ENCODE data around the gene TRMT1L.
A peak's percentile ranks its signal among the peaks of the same experiment; 100 is the strongest.
"Not testable (repeated sequence)": the region's sequence is repeated elsewhere in the genome, so short reads cannot be mapped to it uniquely, and the experiment has no call there.

The TRMT1L gene, protein sequence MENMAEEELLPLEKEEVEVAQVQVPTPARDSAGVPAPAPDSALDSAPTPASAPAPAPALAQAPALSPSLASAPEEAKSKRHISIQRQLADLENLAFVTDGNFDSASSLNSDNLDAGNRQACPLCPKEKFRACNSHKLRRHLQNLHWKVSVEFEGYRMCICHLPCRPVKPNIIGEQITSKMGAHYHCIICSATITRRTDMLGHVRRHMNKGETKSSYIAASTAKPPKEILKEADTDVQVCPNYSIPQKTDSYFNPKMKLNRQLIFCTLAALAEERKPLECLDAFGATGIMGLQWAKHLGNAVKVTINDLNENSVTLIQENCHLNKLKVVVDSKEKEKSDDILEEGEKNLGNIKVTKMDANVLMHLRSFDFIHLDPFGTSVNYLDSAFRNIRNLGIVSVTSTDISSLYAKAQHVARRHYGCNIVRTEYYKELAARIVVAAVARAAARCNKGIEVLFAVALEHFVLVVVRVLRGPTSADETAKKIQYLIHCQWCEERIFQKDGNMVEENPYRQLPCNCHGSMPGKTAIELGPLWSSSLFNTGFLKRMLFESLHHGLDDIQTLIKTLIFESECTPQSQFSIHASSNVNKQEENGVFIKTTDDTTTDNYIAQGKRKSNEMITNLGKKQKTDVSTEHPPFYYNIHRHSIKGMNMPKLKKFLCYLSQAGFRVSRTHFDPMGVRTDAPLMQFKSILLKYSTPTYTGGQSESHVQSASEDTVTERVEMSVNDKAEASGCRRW

DNA sequence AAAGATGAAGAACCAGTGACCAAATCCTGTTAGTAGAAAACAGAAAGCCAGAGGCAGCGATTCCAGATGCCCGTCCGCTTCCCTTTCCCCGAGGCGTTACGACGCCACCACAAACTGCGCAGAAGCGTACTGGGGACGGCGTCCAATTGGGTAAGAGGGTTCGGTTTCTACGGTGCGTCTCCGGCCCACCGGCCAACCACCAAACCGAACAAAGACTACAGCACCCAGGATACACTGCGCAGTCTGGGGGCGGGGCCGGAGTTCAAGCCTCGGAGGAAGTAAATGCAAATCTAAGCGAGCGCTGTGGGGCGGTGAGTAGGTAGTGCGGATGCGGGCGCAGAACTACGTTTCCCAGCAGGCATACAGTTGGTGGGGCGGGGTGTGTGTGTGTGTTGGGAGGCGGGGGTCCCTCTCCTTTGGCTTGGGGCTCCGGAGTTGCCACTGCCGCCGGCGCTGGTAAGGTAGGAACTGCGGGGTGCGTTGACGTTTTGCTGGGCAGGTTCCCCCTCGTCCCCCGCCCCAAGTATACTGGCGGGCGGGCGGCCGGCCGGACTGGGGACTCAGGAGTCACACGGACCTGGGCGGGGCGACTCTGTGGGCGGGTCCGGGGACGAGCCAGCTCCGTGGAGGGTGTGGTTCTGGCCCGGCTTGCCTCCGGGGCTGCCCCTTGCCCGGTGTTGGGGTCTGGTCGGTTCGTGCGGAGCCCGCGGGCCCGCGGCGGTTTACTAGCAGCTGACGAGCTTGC, at the start of gene TRMT1L, which contains the start of gene SWT1:
TRMT1L (minus strand) TSS at position 100 of the 745 bp plus-strand sequence. CDS start 241 bp downstream, outside the sequence.
SWT1 (plus strand) TSS at position 314 of the 745 bp plus-strand sequence. CDS start 3,675 bp downstream, outside the sequence.
- peak; percentile 98 for DNase-seq

DNA sequence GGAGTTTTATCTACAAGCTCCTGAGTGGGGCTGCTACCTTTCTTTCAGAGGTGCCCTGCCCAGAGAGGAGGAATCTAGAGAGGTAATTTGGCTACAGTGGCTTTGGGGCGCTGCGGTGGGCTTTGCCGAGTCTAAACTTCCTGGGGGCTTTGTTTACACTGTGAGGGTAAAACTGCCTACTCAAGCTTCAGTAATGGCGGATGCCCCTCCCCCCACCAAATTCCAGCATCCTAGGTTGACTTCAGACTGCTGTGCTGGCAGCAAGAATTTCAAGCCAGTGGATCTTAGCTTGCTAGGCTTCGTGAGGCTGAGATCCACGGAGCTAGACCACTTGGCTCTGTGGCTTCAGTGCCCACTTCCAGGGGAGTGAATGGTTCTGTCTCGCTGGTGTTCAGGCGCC, 44.1 kb upstream of the TRMT1L start:
- DNase-seq: no peak

DNA sequence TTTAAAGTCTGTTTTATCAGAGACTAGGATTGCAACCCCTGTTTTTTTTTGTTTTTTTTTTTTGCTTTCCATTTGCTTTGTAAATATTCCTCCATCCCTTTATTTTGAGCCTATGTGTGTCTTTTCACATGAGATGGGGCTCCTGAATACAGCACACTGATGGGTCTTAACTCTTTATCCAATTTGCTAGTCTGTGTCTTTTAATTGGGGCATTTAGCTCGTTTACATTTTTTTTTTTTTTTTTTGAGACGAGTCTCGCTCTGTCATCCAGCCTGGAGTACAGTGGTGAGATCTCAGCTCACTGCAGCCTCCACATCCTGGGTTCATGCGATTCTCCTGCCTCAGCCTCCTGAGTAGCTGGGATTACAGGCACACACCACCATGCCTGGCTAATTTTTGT, 42.0 kb upstream of the TRMT1L start:
- DNase-seq: not testable (repeated sequence)

DNA sequence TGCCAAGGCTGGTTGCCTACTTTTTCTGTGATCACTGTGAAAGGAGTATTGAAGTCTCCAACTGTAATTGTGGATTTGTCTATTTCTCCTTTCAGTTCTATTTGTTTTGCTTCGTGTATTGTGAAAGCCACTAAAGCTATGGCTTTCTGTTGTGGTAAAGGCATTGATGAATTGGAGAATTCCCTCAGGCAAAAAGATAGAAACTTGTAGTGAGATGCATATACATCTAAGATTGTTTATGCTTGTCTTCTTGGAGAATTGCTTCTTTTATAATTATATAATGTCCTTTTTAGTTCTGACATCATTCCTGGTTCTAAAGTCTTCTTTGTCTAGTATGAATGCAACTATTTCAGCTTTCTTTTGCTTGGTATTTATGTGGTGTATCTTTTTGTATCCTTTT, 37.0 kb upstream of the TRMT1L start:
- no peak for DNase-seq

DNA sequence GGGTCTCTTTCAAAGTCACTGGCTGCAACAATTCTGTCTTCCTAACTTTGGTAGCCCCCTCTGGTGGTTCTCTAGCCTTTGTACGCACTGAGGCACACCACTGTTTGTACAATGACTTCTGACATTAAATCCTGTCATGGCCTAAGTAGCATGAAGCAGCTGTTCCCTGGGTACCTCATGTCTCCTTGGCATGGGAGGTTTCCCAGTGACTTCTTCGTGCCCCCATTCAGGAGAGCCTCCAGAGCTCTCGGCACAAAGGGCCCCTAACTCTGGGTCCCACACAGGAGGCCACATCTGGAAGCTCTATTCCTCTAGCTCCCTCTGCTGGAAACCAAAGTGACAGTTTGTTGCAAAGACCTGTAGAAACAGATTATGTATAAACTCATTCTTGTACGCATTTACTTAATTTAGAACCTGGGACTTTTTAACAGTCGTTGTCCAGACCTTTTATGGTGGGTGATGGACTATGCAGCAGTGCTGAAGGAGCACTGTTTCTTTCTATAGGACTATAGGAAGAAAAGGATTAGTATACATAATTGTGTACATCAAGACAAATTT, 13.6 kb upstream of the TRMT1L start:
- peak; percentile 43 for DNase-seq

DNA sequence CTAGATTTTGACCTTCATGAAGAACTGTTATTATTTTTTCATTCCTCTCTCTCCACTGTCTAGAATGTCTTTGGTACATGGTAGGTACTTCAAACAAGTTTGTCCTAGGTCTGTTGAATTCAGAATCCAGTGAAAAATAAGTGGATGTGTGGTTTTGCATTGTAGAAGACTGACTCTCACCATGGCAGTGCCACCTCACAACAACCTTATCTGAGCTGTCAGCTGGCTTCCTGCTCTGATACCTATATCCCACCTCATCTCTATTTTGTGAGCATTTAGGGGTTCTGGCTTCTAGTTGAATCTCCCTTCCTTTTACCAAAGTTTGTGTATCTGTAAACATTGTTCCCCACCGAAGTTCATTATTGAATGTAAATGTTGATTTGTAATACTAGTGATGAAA, 9.4 kb upstream of the TRMT1L start:
- DNase-seq: no peak

DNA sequence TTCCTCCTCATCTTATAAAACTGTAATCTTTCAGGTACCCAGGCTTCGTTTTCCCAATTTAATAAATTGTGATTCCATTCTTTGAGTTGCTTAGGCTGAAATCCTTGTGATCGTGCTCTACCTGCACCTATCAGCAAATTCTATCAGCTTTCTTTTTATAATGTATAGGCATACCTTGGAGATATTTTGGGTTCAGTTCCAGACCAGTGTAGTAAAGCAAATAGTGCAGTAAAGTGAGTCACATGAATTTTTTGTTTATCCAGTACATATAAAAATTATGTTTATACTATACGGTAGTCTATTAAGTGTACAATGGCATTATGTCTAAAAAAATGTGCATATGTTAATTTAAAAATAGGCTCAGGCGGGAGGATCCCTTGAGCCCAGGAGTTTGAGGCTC, 5.7 kb upstream of the TRMT1L start:
- DNase-seq: no peak

DNA sequence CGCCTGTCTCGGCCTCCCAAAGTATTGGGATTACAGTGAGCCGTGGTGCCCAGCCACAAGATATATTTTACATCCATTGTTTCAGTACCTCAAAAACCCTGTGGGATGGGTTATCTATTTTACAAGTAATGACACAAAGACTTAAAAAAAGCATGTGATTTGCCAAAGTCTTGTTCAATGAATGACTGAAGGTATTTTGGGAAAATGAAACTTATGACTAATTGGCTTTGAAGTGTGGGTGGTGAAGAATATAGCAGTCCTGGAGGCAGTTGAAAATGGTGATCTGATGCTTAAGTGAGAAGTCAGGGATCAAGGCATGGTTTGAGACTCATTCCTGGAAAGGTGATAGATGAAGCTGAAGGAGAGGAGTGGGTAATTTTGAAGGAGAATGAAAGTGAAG, 3.2 kb upstream of the TRMT1L start:
- DNase-seq: no peak

DNA sequence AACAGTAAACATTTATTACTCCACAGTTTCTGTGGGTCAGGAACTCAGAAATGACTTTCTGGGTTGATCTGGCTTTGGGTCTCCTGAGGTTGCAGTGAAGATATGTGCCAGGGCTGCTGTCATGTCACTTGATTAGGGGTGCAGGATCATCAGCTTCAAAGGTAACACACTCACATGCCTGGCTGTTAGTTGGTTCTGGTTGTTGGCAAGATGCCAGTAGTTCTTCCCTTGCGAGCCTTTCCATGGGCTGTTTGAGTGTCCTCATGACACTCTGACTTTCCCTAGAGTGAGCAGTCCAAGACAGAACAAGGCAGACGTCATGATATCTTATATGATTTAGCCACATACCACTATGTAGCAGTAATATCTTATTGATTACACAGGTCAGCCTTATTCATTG, 2.0 kb upstream of the TRMT1L start:
- no peak for DNase-seq

DNA sequence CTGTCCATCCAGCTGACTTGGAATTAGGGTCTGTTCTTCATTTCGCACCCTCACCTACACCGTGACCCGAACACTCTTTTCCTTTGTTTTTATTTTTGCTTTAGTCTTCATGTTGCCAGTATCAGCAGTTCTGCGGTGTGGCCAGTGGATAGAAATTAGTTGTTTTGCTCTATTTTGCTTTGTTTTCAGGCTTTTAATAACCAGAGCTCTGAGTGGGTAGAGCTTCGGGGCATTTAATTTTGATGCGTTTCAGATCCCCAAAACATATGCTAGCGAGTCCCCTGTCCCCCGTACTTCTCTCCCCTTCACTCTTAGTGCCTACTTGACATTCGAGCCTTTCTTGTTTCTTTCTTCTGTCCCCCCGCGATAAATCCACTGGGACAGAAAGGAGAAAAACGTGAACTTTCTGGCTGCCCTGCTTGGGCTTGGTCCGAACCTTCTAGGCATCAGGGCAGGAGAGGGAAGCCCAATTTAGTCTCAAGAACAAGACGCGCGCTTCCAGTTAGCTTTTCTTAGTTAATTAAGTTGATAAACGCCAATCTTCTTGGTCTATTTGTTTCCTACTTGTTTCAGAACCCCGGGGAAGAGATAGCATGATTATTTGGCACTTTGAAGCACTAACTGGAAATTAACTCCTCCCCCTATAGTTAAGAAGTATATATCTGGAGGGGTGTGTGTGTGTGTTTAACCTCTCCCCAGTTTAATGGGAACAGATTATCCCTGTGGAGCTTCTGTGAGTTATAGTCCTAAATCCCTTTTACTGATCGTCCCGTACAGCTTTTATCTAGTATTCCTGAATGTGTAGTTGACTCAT, 1.1 kb upstream of the TRMT1L start:
- DNase-seq: no peak

DNA sequence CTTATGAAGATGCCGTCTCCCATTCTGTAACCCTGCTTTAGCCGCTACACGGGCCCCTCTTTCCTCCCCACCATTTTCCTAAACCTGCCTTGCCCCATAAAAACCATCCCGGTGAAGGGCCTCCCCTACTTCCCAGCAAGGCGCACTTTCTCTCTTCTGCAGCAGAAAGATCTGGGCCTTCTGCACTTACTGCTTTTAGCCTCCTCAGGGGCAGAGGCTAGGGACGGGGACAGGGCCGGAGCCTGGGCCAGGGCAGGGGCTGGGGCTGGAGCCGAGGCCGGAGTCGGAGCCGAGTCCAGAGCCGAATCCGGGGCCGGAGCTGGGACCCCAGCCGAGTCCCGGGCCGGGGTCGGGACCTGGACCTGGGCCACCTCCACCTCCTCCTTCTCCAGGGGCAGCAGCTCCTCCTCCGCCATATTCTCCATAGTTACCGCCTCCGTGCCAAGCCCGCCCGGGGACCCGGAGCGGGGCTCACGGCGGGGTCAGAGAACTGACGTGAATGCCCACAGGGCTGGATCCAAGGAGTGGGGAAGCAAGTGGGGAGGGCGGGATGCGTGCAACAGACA, 382 bp downstream of the TRMT1L start:
- DNase-seq: no peak

DNA sequence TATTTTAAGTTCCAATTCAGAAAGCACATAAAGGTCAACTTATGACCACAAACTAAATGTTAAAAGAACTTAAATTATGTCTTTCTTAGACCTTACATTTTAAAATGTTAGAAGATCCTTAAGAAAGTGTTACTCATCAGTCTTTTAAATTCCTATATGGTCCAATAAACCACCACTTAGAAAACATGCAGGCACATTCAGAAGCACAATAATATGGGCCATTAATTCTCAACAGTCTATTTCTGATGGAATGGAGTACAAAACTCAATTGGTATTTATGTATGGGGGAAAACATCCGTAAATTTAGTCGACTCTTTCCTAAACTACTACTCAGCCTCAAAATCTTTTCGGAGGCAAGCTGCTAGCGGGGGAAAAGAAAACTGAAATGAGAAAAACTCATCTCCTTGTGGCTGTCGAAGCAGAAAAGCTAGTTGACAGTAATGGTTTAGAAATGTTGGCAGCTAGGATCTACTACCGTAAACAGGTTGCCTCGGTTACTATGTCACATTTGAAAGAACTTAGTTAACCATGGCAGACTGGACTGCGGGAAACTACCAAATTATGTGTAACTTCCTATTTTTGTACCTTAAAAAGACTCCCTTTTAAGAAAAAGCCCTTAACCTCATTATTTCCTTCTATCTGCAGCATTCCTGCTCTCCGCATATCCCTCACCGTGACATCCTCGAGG, 1.0 kb downstream of the TRMT1L start:
- no peak for DNase-seq

DNA sequence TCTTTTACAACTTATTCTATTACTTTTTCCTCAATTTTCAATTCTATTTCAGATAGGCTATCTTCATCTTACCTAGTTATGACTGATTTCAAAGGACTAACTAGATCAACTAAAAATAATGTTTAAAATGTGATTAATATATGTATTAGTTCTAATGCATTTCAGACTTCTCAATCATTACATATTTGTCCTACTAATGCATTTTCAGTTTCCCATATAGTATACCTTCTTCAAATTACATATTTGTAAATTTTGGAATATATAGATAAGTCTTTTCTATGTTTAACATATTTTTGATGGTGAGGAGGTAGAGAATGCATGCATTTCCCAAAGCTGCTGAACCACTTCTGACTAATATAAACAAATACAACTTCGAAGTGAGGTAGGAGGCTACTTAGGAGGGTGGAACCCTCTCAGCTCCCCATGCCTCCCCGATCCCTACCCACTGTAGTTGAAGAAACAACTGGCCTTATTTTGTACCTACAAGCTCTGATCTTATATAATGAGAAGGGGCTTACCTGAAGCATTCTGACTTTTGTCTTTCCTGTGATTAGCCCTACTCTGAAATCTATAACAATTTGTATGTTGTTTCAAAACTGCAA, 1.7 kb downstream of the TRMT1L start:
- DNase-seq: no peak

DNA sequence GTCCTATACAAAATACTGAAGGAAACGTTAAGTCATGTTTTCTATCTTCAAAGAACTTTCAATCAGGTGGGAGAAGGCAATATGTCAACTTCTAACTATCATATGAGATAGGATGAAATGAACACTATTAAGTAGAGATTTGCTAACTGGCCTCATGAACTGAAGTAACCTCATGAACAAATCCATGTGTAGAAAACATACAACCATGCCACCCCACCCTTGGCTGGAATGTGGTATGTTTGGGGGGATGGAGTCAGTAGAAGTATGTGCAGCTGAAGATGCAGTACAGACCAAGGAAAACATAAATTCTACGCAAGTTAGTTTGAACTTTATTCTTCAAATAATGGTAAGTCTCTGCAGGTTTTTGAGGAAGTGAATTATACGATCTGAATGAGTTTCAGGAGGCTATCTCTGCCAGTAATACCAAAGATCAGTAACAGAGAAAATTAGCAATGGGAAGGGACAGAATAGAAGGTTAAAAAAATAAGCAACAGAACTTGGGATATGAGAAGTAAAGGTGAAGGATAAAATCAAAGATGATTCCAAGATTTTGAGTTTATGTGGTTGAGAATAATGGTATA, 4.5 kb downstream of the TRMT1L start:
- no peak for DNase-seq

DNA sequence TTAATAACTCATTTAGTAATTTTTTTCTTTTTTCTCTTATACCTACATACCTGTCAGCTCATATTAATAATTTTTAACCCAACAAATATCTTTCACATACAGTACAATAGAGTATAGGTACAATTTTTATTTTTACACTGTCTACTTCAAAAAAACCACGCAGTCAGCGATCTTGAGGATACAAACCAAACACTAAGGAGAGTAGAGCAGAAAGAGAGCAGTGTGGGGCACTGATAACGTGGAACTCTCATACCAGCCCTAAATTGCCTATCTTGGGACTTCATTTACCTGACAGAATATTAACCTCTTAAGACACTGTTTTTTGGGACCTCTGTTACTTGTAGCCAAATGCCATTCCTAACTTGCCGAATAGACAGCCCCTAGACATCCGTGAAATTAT, 5.5 kb downstream of the TRMT1L start:
- DNase-seq: no peak

DNA sequence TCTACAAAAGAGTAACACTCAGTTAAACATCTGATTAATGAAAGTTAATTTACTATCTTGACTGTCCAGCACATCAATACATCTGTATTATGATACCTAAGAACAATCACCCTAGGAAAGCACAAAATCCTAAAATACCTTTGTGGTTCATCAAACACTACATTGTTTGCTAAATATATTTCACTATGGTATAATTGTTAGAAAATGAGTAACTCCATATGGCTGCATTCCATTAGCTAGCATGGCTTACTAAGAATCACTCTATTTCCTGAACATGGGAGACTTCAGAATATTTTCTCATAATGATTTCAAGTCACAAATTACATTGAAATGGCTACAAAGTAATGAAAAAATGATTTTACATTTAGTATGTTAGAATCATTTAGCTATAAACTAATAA, 12.5 kb downstream of the TRMT1L start:
- DNase-seq: no peak

DNA sequence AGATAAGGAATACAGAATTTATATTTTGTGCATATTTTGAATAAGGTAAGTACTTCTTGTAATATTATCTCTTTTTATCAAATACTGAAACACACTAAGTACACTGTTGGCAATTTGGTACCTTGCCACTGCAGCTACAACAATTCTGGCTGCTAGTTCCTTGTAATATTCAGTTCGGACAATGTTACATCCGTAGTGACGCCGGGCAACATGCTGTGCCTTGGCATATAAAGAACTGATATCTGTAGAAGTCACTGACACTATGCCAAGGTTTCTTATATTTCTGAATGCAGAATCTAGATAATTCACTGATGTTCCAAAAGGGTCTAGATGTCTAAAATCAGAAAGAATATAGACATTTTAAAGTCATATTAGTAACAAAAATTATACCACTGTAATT, 17.5 kb downstream of the TRMT1L start:
- no peak for DNase-seq

DNA sequence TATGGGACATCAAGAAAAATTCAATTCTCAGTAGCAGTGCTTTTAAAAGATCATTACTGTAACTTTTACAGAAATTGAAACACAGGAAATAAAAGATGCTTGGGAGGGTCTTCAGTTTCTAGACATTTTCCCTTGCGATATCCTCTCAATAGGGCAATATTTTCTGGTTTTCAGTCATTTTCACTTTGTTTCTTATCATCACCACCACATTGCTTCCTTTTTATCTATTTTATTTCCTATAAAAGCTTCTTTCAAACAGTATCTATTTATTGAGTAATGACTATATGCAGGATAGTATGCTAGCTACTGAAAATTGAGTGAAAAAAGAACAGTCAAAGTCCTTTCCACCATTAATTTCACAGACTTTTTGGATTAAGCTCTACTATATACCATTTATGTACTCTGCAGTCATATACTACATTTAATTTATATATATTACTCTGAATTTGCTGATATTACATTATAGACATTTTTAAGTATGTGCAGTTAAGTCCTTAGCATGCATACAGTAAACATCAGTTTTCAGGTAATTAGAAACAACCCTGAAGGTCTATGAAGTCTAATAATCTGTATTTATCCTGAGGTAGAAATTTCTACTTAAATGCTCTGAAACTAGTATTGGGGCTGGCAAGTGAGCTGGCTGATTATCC, 18.7 kb downstream of the TRMT1L start:
- no peak for DNase-seq

DNA sequence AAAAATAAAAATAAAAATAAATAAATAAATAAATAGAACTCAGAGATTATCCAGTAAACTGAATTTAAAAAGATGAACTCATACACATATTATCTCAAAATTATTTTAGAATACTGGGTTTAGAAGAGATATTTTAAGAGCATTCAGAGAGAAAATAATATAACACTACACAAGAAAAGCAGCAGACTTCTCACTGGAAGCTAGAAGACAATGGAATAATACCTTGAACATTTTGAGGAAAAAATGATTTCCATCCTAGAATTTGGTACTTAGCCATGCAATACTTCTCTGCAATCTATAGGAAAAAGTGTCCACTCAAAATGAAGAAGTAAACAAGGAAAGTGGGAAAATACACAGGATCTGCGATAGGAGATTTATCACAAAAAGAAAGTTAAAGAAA, 24.2 kb downstream of the TRMT1L start:
- no peak for DNase-seq

DNA sequence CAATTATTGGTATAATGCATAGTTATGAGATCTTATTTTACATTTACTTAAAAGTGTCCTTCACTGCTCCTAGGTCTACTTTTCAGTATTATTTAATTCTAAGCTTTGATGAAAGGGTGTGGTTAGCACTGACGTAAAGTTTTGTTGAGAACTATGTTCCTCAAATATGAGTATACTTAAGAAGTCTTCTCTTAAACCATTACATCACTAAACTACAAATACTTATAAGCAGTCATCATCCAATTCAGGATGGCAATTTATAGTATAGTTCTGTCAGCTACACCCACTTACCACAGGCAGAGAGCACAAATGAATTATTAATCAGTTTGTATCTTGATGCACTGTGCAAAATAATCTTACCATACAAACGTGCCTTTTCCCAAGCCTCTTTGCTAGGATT, 27.0 kb downstream of the TRMT1L start:
- DNase-seq: no peak

Measured in GF-D8 (cell line).